H1 (cell line): ENCODE results near the gene WNK4.

Experiments used
- CEBPB ChIP-seq: IDR thresholded peaks from 2 replicates; pipeline ENCODE4 v1.6.1; 2012; ENCODE audit warnings: low read depth, low read length
- POLR2A ChIP-seq, 2 experiments: IDR thresholded peaks; 1 replicate in 1 of 2; 2 replicates in 1 of 2; pipeline ENCODE4 v1.6.1; 2011; ENCODE audit warnings: low read depth in 2 of 2, low read length in 2 of 2, mild to moderate bottlenecking in 2 of 2; ENCODE audit errors: control extremely low read depth in 1 of 2
- POLR2AphosphoS5 ChIP-seq: IDR thresholded peaks from 2 replicates; pipeline ENCODE4 v1.6.1; 2011; ENCODE audit warnings: low read depth, low read length
- RFX5 ChIP-seq: IDR thresholded peaks from 2 replicates; pipeline ENCODE4 v1.6.1; 2011; ENCODE audit warnings: low read depth, low read length, improper control_type of control experiment, borderline replicate concordance
- SUZ12 ChIP-seq: fragments of 200-600 bp; sonication (generic); IDR thresholded peaks from 2 replicates; pipeline ENCODE4 v1.6.1; 2012; ENCODE audit warnings: mild to moderate bottlenecking, inconsistent platforms, low read length, moderate library complexity, mixed read lengths

DNA sequence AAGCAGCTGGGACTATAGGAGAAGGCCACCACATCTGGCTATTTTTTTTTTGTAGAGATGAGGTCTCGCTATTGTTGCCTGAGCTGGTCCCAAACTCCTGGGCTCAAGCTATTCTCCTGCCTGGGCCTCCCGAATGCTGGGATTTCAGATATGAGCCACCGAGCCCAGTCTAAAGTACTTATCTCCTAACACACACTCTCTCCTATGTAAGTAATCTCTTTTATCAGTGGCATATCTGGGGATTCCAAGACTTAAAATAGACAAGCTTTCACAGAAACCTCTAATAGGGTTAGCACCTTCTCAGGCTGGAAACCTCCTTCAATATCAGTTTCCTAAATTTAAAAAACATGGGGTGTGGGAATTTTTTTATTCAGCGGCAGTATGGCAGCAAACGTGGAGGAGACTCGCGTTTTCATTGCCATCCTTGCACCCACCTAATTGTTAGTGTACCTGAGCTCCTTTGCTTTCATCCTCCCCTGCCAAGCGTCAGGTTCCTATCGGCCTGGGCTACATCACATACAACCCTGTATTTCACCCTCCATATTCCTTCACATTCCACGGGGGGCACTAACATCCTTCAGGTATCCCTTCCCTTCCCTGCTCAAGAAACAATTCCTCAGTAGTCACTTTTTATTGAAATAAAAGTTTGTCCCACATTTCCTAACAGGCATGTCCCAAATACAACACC, 36.7 kb upstream of the WNK4 start:
- no peak for TF ChIP-seq CEBPB
- no peak for TF ChIP-seq POLR2AphosphoS5
- TF ChIP-seq POLR2A (IDR thresholded peaks at IDR 0.05; ENCODE audit: control extremely low read depth in 1 of 2, low read depth in 2 of 2, low read length in 2 of 2), result no peak
- no peak for TF ChIP-seq RFX5
- no peak for TF ChIP-seq SUZ12
